GM12878 (cell line): ENCODE data around the gene KCTD6. TPM values are rescaled to one million over a fixed set of nuclear protein-coding genes. Genes with fewer than 3 reads are reported as not detected.

Experiments used
- ATAC-seq: fragments of 200-7000 bp; cut with Tn5 transposase; 3 replicates; pipeline ENCODE4 v1.9.1; 2020; ENCODE audit warnings: mild to moderate bottlenecking, moderate library complexity
- BruUV-seq: library from RNA; stranded (reverse); fragments of 400-500 nt; replicated peaks from 2 replicates; lab custom pipeline; 2021; lab: Mats Ljungman, UMichigan
- CTCF ChIA-PET: fragments of 300-600 bp; sonication (Branson Sonifier 250); formaldehyde crosslinking; extraction: SDS; loops from one replicate; lab custom pipeline; 2021; ENCODE audit warnings: inconsistent platforms; lab: Yijun Ruan, JAX
- POLR2A ChIA-PET: fragments of 350-600 bp; formaldehyde crosslinking; extraction: SDS; loops from one replicate; lab custom pipeline; 2021; ENCODE audit warnings: inconsistent platforms; lab: Charles Lee
- RAD21 ChIA-PET: fragments of 300-600 bp; sonication (Branson Sonifier 250); formaldehyde crosslinking; loops from one replicate; lab custom pipeline; 2023; ENCODE audit warnings: antibody characterized with exemption; ENCODE audit not compliant: unreplicated experiment; lab: Charles Lee
- SMC1A ChIA-PET: fragments of 300-600 bp; sonication (Branson Sonifier 250); formaldehyde crosslinking; loops from one replicate; lab custom pipeline; 2023; ENCODE audit not compliant: unreplicated experiment, uncharacterized antibody; lab: Charles Lee
- DNase-seq: peaks from one replicate; pipeline ENCODE4 v3.0.0-alpha.2; 2011; ENCODE audit warnings: low read depth, low spot score
- FAIRE-seq: peaks from 3 replicates; lab custom pipeline; 2011; peaks lifted over from hg19 to GRCh38; lab: Jason Lieb, UNC
- H2AFZ ChIP-seq: 2 replicates; pipeline ENCODE4 v1.6.0; 2011; ENCODE audit warnings: low read depth, low read length, control low read depth; ENCODE audit not compliant: control insufficient read depth
- H3K27ac ChIP-seq: 2 replicates; pipeline ENCODE4 v1.5.1; 2011; ENCODE audit warnings: control low read depth; ENCODE audit not compliant: control insufficient read depth, insufficient read depth
- H3K27me3 ChIP-seq, 2 experiments: replicated peaks in 1 of 2; 2 replicates each; pipeline versions ENCODE4 v1.6.0 to v1.6.1; 2011; ENCODE audit warnings: low read length in 1 of 2; ENCODE audit not compliant: control insufficient read depth in 2 of 2, insufficient read depth in 2 of 2
- H3K36me3 ChIP-seq, 2 experiments: 2 replicates each; pipeline ENCODE4 v1.5.1; 2011; ENCODE audit warnings: low read length in 1 of 2; ENCODE audit not compliant: control insufficient read depth in 2 of 2, insufficient read depth in 2 of 2
- H3K4me1 ChIP-seq: 2 replicates; pipeline ENCODE4 v1.6.1; 2011; ENCODE audit warnings: mild to moderate bottlenecking, low read length, moderate library complexity, mixed read lengths; ENCODE audit not compliant: control insufficient read depth, insufficient read depth
- H3K4me2 ChIP-seq: 2 replicates; pipeline ENCODE4 v1.6.0; 2011; ENCODE audit warnings: control low read depth; ENCODE audit not compliant: control insufficient read depth, insufficient read depth
- H3K4me3 ChIP-seq: fragments of 200-600 bp; sonication (generic); 2 replicates; pipeline ENCODE4 v1.5.1; 2016
- H3K79me2 ChIP-seq: 2 replicates; pipeline ENCODE4 v1.6.0; 2011; ENCODE audit warnings: low read length; ENCODE audit not compliant: control insufficient read depth, insufficient read depth
- H3K9ac ChIP-seq: 2 replicates; pipeline ENCODE4 v1.8.0; 2011; ENCODE audit warnings: low read length, control low read depth, mixed read lengths; ENCODE audit not compliant: control insufficient read depth, insufficient read depth
- H3K9me3 ChIP-seq: replicated peaks from 3 replicates; pipeline ENCODE4 v1.5.1; 2011; ENCODE audit warnings: mild to moderate bottlenecking, low read length; ENCODE audit not compliant: control insufficient read depth, insufficient read depth
- H4K20me1 ChIP-seq: 2 replicates; pipeline ENCODE4 v1.6.0; 2011; ENCODE audit not compliant: control insufficient read depth, insufficient read depth
- CBX3 ChIP-seq: fragments of 200-600 bp; sonication (generic); IDR thresholded peaks from 2 replicates; pipeline ENCODE4 v1.6.1; 2016; ENCODE audit warnings: low read depth, borderline replicate concordance
- ESRRA ChIP-seq: IDR thresholded peaks from 2 replicates; pipeline ENCODE4 v1.6.1; 2012; ENCODE audit warnings: mild to moderate bottlenecking, low read length, improper control_type of control experiment
- HCFC1 ChIP-seq: fragments of 150-350 bp; IDR thresholded peaks from 2 replicates; pipeline ENCODE4 v1.6.1; 2014; ENCODE audit warnings: low read length
- IKZF1 ChIP-seq: fragments of 450-650 bp; conservative IDR thresholded peaks from 2 replicates; pipeline ENCODE4 v1.6.1; 2017; ENCODE audit warnings: antibody characterized with exemption, mild to moderate bottlenecking
- JUND ChIP-seq: IDR thresholded peaks from 2 replicates; pipeline ENCODE4 v1.6.1; 2012; ENCODE audit warnings: low read depth, mild to moderate bottlenecking, low read length, improper control_type of control experiment, moderate library complexity
- MTA2 ChIP-seq: fragments of 450-650 bp; IDR thresholded peaks from 2 replicates; pipeline ENCODE4 v1.6.1; 2016; ENCODE audit warnings: low read depth, mild to moderate bottlenecking, moderate library complexity
- MXI1 ChIP-seq: fragments of 150-350 bp; IDR thresholded peaks from 2 replicates; pipeline ENCODE4 v1.6.1; 2011; ENCODE audit warnings: low read depth, mild to moderate bottlenecking, inconsistent platforms, low read length, improper control_type of control experiment
- SMARCA5 ChIP-seq: fragments of 450-650 bp; IDR thresholded peaks from 2 replicates; pipeline ENCODE4 v1.6.1; 2017; ENCODE audit warnings: mild to moderate bottlenecking
- SPI1 ChIP-seq: IDR thresholded peaks from 2 replicates; pipeline ENCODE4 v1.6.1; 2011; ENCODE audit warnings: low read depth, mild to moderate bottlenecking, low read length, moderate library complexity, borderline replicate concordance; ENCODE audit not compliant: insufficient read depth
- SRF ChIP-seq, 2 experiments: IDR thresholded peaks; 2 replicates each; pipeline ENCODE4 v1.6.1; 2011; ENCODE audit warnings: low read depth in 2 of 2, low read length in 2 of 2, mild to moderate bottlenecking in 1 of 2, moderate library complexity in 1 of 2
- ZNF24 ChIP-seq: fragments of 450-650 bp; IDR thresholded peaks from 2 replicates; pipeline ENCODE4 v1.6.1; 2017; ENCODE audit warnings: antibody characterized with exemption, mild to moderate bottlenecking
- WGBS: methylation state at CpG from one replicate; pipeline ENCODE4 v1.1.6; 2016; ENCODE audit warnings: low lambda C conversion rate; ENCODE audit not compliant: insufficient replicate concordance, insufficient coverage; ENCODE audit errors: missing lambda C conversion rate; 5-methylcytosine and 5-hydroxymethylcytosine counted together
- in situ Hi-C: fragments of 300-500 bp; cut with MboI; formaldehyde crosslinking; loops from 9 replicates; pipeline ENCODE4 v1.14.3; 2018; ENCODE audit warnings: mixed read lengths
- intact Hi-C: fragments of 100-400 bp; cut with micrococcal nuclease; formaldehyde crosslinking; loops from one replicate; pipeline ENCODE4 v1.14.2; 2022; ENCODE audit not compliant: unreplicated experiment
- polyA plus RNA-seq, 11 experiments: library from polyadenylated mRNA; depleted of rRNA in 4 of 11; unstranded in 6 of 11; stranded (reverse) in 5 of 11; fragments of >200 nt; fragmentation: Nextera tagmentation in 4 of 11; fragmentation: Illumina TruSeq in 1 of 11; extraction: Ambion mirVana in 4 of 11; extraction: Trizol in 1 of 11; gene quantifications; 1 replicate in 1 of 11; 2 replicates in 10 of 11; pipeline versions ENCODE4 v1.2.1 to v1.2.3, GENCODE V29; 2011 to 2016; ENCODE audit warnings: inconsistent platforms in 2 of 11, missing spikeins in 2 of 11, low read depth in 1 of 11
- total RNA-seq, 4 experiments: library from RNA; depleted of rRNA in 3 of 4; stranded (reverse); fragments of >200 nt in 3 of 4; fragmentation: Illumina TruSeq in 1 of 4; extraction: Trizol in 1 of 4; gene quantifications; 2 replicates each; pipeline versions ENCODE4 v1.2.1 to v1.2.3, GENCODE V29; 2013 to 2021
- TF ChIP-seq, protein P1 (sequence below), 3 experiments: IDR thresholded peaks in 2 of 3; conservative IDR thresholded peaks in 1 of 3; 2 replicates each; pipeline ENCODE4 v1.5.1; 2011; ENCODE audit warnings: low read depth in 3 of 3, low read length in 3 of 3, mild to moderate bottlenecking in 3 of 3, control low read depth in 2 of 3, moderate library complexity in 2 of 3, inconsistent platforms in 1 of 3, mixed read lengths in 1 of 3; ENCODE audit not compliant: control insufficient read depth in 2 of 3, insufficient read depth in 1 of 3; ENCODE audit errors: extremely low read depth in 1 of 3
- TF ChIP-seq, protein P2 (sequence below): fragments of 450-650 bp; formaldehyde crosslinking; IDR thresholded peaks from 2 replicates; pipeline ENCODE4 v1.5.0; 2022; ENCODE audit warnings: mild to moderate bottlenecking, missing genetic modification characterization

KCTD6 gene
- total and polyA plus RNA-seq, 10 of the 15 experiments (the other 5 are each of a cell fraction or from before 2014, with no cell fraction given): 5.2 to 10.7 (median 8.7) TPM

DNA sequence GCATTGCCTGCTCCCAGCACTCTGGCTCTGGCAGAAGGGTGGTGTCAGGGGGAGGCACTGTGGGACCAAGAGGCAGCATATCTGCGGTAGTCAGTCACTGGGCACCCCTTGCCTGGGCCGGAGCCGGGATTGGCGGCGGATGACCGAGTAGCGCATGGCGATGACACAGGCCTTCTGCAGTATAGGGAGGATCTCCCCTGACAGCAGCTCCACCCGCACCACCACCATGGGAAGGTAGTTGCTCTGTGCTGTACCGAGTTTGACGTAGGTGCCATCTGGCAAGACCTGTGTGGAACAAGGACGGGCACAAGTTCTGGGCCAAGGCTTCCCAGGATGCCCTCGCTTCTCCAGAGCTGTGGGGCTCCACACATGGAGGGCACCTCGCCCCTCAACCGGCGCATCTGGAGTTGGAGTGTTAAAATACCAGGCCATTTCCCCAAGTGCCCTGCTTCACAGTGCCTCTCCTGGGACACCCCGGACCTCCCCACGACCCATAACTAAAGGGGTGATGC, 38.5 kb downstream of the KCTD6 start:
- BruUV-seq: no TSS peak
- H2AFZ ChIP-seq: no peak overlapping the region
- H3K9me3 ChIP-seq: no peaks in the 10 kb centered on the region
- DNase-seq (no peak), FAIRE-seq (no peak), ATAC-seq (no peak)
- no peak overlapping the region for H3K4me3 ChIP-seq
- intact Hi-C loops: loop anchor here (5.0 kb wide), 1 partner anchor 98 kb away; the partner anchor contains the start of gene PDHB
- H3K4me2 ChIP-seq: no peak overlapping the region
- ChIA-PET CTCF (interaction anchor here (0.9 to 4.5 kb wide), 9 partner anchors 8 to 223 kb away, joined by 3 to 25 read pairs (median 9); partner anchors contain the start of genes HTD2, KCTD6 and RPP14), RAD21 (interaction anchor here (0.9 kb wide), 1 partner anchor 206 kb away, joined by 3 read pairs; no protein-coding TSS in a partner anchor), POLR2A (interaction anchor here (0.7 kb wide), 1 partner anchor 36 kb away, joined by 4 read pairs; no protein-coding TSS in a partner anchor), SMC1A (interaction anchor here (0.6 to 2.2 kb wide), 3 partner anchors 39 to 66 kb away, joined by 3 to 7 read pairs (median 4); partner anchors contain the start of gene KCTD6)
- no peaks in the 10 kb centered on the region for H3K79me2 ChIP-seq
- TF ChIP-seq, protein P1, sequence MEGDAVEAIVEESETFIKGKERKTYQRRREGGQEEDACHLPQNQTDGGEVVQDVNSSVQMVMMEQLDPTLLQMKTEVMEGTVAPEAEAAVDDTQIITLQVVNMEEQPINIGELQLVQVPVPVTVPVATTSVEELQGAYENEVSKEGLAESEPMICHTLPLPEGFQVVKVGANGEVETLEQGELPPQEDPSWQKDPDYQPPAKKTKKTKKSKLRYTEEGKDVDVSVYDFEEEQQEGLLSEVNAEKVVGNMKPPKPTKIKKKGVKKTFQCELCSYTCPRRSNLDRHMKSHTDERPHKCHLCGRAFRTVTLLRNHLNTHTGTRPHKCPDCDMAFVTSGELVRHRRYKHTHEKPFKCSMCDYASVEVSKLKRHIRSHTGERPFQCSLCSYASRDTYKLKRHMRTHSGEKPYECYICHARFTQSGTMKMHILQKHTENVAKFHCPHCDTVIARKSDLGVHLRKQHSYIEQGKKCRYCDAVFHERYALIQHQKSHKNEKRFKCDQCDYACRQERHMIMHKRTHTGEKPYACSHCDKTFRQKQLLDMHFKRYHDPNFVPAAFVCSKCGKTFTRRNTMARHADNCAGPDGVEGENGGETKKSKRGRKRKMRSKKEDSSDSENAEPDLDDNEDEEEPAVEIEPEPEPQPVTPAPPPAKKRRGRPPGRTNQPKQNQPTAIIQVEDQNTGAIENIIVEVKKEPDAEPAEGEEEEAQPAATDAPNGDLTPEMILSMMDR (IDR thresholded peaks at IDR 0.05 in 2 of 3, conservative IDR thresholded peaks at IDR 0.05 in 1 of 3; ENCODE audit: control insufficient read depth in 2 of 3, extremely low read depth in 1 of 3, insufficient read depth in 1 of 3, low read depth in 3 of 3, low read length in 3 of 3): no peak
- no peak for TF ChIP-seq SMARCA5
- TF ChIP-seq HCFC1: no peak
- TF ChIP-seq SRF (IDR thresholded peaks at IDR 0.05; ENCODE audit: low read depth in 2 of 2, low read length in 2 of 2): no peak
- TF ChIP-seq MXI1: no peak
- no peak for TF ChIP-seq ESRRA
- TF ChIP-seq CBX3: no peak
- TF ChIP-seq IKZF1: no peak
- TF ChIP-seq JUND: no peak
- no peak for TF ChIP-seq MTA2
- TF ChIP-seq SPI1: no peak
- TF ChIP-seq, protein P2, sequence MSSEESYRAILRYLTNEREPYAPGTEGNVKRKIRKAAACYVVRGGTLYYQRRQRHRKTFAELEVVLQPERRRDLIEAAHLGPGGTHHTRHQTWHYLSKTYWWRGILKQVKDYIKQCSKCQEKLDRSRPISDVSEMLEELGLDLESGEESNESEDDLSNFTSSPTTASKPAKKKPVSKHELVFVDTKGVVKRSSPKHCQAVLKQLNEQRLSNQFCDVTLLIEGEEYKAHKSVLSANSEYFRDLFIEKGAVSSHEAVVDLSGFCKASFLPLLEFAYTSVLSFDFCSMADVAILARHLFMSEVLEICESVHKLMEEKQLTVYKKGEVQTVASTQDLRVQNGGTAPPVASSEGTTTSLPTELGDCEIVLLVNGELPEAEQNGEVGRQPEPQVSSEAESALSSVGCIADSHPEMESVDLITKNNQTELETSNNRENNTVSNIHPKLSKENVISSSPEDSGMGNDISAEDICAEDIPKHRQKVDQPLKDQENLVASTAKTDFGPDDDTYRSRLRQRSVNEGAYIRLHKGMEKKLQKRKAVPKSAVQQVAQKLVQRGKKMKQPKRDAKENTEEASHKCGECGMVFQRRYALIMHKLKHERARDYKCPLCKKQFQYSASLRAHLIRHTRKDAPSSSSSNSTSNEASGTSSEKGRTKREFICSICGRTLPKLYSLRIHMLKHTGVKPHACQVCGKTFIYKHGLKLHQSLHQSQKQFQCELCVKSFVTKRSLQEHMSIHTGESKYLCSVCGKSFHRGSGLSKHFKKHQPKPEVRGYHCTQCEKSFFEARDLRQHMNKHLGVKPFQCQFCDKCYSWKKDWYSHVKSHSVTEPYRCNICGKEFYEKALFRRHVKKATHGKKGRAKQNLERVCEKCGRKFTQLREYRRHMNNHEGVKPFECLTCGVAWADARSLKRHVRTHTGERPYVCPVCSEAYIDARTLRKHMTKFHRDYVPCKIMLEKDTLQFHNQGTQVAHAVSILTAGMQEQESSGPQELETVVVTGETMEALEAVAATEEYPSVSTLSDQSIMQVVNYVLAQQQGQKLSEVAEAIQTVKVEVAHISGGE (CRISPR knock-in tag): no peak
- TF ChIP-seq ZNF24: no peak
- no peaks in the 10 kb centered on the region for H4K20me1 ChIP-seq
- H3K9ac ChIP-seq: no peak overlapping the region
- WGBS: 65% methylated on average over 18 of the region's 18 CpGs
- no peaks in the 10 kb centered on the region for H3K36me3 ChIP-seq
- in situ Hi-C loops: loop anchor here (5.0 to 10.0 kb wide), 2 partner anchors 206 to 348 kb away; no protein-coding TSS in a partner anchor
- no peaks in the 10 kb centered on the region for H3K4me1 ChIP-seq
- H3K27me3 ChIP-seq: no peaks in the 10 kb centered on the region; a peak in 1 of 4 replicates
- no peak overlapping the region for H3K27ac ChIP-seq
